ENCODE measurements around the gene KCNQ1.

- TF ChIP-seq CTCF (IDR thresholded peaks at IDR 0.05): no peak
- TF ChIP-seq POLR2A (IDR thresholded peaks at IDR 0.05): no peak
These were observed 129.3 kb downstream of the KCNQ1 start for GRCh38 chr11:2574043-2574552.

Measured in body of pancreas (tissue), 4 donors.